ENCODE measurements around the gene ITGA8.
"Not testable (repeated sequence)": the region's sequence is repeated elsewhere in the genome, so short reads cannot be mapped to it uniquely, and the experiment has no call there.

The ITGA8 gene

GRCh38 chr10:15546606-15547005 is 173.1 kb downstream of the ITGA8 start:
- no peak for DNase-seq

- no peak for DNase-seq
Measured at GRCh38 chr10:15545884-15546283, 173.8 kb downstream of the ITGA8 start.

GRCh38 chr10:15545266-15545665 is 174.5 kb downstream of the ITGA8 start:
- no peak for DNase-seq

GRCh38 chr10:15543994-15544393 is 175.7 kb downstream of the ITGA8 start:
- DNase-seq, result no peak

GRCh38 chr10:15542817-15543216 is 176.9 kb downstream of the ITGA8 start:
- DNase-seq, result no peak

- DNase-seq, result no peak
Measured at GRCh38 chr10:15541376-15541775, 178.3 kb downstream of the ITGA8 start.

- no peak for DNase-seq
Measured at GRCh38 chr10:15540727-15541126, 179.0 kb downstream of the ITGA8 start.

- DNase-seq, result no peak
Measured at GRCh38 chr10:15539262-15539661, 180.5 kb downstream of the ITGA8 start.

- DNase-seq, result not testable (repeated sequence)
Measured at GRCh38 chr10:15534928-15535538, 184.7 kb downstream of the ITGA8 start.

GRCh38 chr10:15531927-15532722 is 187.6 kb downstream of the ITGA8 start:
- no peak for DNase-seq

- DNase-seq, result no peak
Measured at GRCh38 chr10:15528859-15529239, 190.9 kb downstream of the ITGA8 start.

- DNase-seq, result no peak
Measured at GRCh38 chr10:15526754-15527153, 193.0 kb downstream of the ITGA8 start.

GRCh38 chr10:15521328-15521903 is 198.3 kb downstream of the ITGA8 start:
- no peak for DNase-seq

GRCh38 chr10:15518250-15518649 is 201.5 kb downstream of the ITGA8 start:
- DNase-seq, result no peak

- no peak for DNase-seq
Measured at GRCh38 chr10:15516256-15517085, 203.3 kb downstream of the ITGA8 start.

GRCh38 chr10:15515202-15515601 is 204.5 kb downstream of the ITGA8 start:
- DNase-seq, result no peak

- DNase-seq, result no peak
Measured at GRCh38 chr10:15510963-15511362, 208.8 kb downstream of the ITGA8 start.

GRCh38 chr10:15505329-15505728 is 214.4 kb downstream of the ITGA8 start:
- no peak for DNase-seq

- no peak for DNase-seq
Measured at GRCh38 chr10:15504101-15504840, 215.5 kb downstream of the ITGA8 start.

- DNase-seq, result no peak
Measured at GRCh38 chr10:15494850-15495506, 224.7 kb downstream of the ITGA8 start.

- DNase-seq, result no peak
Measured at GRCh38 chr10:15491856-15492642, 227.7 kb downstream of the ITGA8 start.

Data from stimulated activated CD4-positive, alpha-beta T cell treated with anti-CD3 and anti-CD28 coated beads, Interleukin-1b, Interleukin-23, amount 100 ng/mL, for 48 hours (primary cell).